ENCODE results near the gene YPEL2. TPM values are rescaled to one million over a fixed set of nuclear protein-coding genes. Genes with fewer than 3 reads are reported as not detected.
A peak's percentile ranks its signal among the peaks of the same experiment; 100 is the strongest.

The YPEL2 gene
- total and polyA plus RNA-seq, 2 donors (not counting 1 experiment from before 2014, with no cell fraction given) = 4.8 to 7.8 TPM

DNA sequence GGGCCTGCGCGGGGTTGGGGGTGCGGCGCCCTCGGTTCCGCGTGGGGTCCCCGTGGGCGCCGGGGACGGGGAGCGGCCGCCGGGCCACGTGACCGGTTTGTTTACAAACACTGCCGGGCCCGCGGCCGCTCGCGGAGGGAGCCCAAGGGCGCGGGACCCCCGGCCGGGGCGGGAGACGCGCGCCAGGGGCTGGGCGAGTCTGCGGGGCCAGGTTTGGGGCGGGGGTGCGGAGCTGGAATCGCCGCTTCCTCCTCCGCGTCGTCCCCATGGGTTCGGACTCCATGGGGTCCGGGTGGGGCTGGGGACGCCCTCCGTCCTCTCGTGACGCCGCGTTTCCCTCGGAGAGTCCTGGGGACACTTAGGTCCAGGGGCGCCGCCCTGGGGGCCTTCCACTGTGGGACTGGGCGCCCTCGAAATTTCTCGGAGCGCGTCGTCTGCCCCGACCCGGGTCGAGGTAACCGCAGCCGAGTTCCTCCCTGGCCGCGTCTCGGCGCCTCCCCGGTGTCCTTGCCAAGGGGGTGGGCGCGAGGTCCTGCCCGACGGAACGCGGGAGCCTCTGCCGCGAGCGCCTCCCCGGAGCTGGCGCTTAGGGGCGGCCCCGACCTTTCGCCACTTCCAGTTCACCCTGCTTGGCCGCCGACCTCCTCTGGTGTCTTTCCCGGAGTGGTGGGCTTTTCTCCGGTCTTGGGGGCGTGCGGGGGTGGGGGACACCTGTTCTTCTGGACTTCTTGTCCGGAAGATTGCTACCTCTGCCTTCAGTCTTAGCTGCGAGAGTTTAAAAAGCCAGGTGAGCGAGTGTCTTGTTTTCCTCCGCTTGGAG is 684 bp downstream of the YPEL2 start:
- Histone ChIP-seq H3K79me2 (ENCODE audit: control insufficient read depth, insufficient read depth, low read length) (no peaks in the 10 kb centered on the region), H3K4me3 (replicated peaks in 1 of 4; ENCODE audit: control extremely low read depth in 1 of 4, insufficient read depth in 1 of 4, low read depth in 3 of 4, low read length in 4 of 4) (peak overlapping the region; percentile 55 to 85 (median 62)), H3K9me3 (ENCODE audit: control insufficient read depth, insufficient read depth, low read depth, low read length) (no peaks in the 10 kb centered on the region), H3K36me3 (ENCODE audit: control insufficient read depth, insufficient read depth, low read length) (no peaks in the 10 kb centered on the region), H3K9ac (ENCODE audit: insufficient read depth, low read length) (peak overlapping the region; percentile 60), H3K27me3 (ENCODE audit: control insufficient read depth, insufficient read depth, low read length) (peaks cover 9% of the 10 kb centered on the region), H3K4me1 (ENCODE audit: control insufficient read depth, extremely low read depth, insufficient read depth, low read length) (peaks cover 6% of the 10 kb centered on the region), H3K27ac (ENCODE audit: insufficient read depth, low read length) (no peak overlapping the region), H2AFZ (ENCODE audit: low read length) (peak overlapping the region; percentile 45), H4K20me1 (ENCODE audit: control insufficient read depth, extremely low read depth, insufficient read depth, low read length) (no peaks in the 10 kb centered on the region), H3K4me2 (ENCODE audit: extremely low read depth, insufficient read depth, low read length) (peak overlapping the region; percentile 76)
- no peak for DNase-seq (ENCODE audit: low read depth in 2 of 2)
- TF ChIP-seq, protein P1, sequence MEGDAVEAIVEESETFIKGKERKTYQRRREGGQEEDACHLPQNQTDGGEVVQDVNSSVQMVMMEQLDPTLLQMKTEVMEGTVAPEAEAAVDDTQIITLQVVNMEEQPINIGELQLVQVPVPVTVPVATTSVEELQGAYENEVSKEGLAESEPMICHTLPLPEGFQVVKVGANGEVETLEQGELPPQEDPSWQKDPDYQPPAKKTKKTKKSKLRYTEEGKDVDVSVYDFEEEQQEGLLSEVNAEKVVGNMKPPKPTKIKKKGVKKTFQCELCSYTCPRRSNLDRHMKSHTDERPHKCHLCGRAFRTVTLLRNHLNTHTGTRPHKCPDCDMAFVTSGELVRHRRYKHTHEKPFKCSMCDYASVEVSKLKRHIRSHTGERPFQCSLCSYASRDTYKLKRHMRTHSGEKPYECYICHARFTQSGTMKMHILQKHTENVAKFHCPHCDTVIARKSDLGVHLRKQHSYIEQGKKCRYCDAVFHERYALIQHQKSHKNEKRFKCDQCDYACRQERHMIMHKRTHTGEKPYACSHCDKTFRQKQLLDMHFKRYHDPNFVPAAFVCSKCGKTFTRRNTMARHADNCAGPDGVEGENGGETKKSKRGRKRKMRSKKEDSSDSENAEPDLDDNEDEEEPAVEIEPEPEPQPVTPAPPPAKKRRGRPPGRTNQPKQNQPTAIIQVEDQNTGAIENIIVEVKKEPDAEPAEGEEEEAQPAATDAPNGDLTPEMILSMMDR (conservative IDR thresholded peaks at IDR 0.05 in 1 of 2, IDR thresholded peaks at IDR 0.05 in 1 of 2; ENCODE audit: low read depth in 1 of 2, low read length in 2 of 2) = no peak
- peak; percentile 24 for TF ChIP-seq EZH2 (IDR thresholded peaks at IDR 0.05; ENCODE audit: low read length, missing control alignments)

DNA sequence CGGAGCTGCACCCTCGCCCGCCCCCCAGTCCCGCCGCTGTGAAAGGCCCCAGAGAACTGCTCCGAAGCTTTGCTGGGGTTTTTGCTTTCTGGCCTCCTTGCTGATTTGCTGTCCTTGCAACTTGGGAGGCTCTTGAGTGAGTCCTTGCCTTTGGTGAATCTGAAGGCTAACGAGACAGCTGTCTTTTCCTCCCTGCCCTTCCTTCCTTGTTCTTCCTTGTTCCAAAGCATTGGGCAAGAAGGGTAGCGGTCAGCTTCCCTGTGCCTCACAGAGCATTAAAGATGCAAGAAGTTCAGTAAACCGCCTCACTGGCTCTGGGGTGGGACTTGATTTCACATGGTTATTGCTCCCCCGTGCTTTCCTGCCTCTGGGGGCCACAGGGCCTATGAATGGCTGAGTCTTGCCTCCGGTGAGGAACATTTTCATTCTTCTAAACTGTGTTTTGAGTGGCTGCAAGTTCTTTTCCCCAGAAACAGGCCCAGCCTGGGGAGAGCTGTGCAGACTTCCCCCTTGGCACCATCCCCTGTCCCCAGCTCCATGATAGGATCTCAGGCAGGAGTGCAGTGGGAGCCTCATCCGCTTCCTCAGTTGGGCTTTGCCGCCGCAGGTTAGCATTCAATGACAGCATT is 1.4 kb downstream of the YPEL2 start:
- Histone ChIP-seq H3K79me2 (ENCODE audit: control insufficient read depth, insufficient read depth, low read length) (no peaks in the 10 kb centered on the region), H4K20me1 (ENCODE audit: control insufficient read depth, extremely low read depth, insufficient read depth, low read length) (no peaks in the 10 kb centered on the region), H2AFZ (ENCODE audit: low read length) (peak overlapping the region; percentile 35), H3K9ac (ENCODE audit: insufficient read depth, low read length) (peak overlapping the region; percentile 60), H3K36me3 (ENCODE audit: control insufficient read depth, insufficient read depth, low read length) (no peaks in the 10 kb centered on the region), H3K27ac (ENCODE audit: insufficient read depth, low read length) (no peak overlapping the region), H3K4me3 (replicated peaks in 1 of 4; ENCODE audit: control extremely low read depth in 1 of 4, insufficient read depth in 1 of 4, low read depth in 3 of 4, low read length in 4 of 4) (peak overlapping the region; percentile 55 to 85 (median 62)), H3K27me3 (ENCODE audit: control insufficient read depth, insufficient read depth, low read length) (peaks cover 9% of the 10 kb centered on the region), H3K4me1 (ENCODE audit: control insufficient read depth, extremely low read depth, insufficient read depth, low read length) (peaks cover 6% of the 10 kb centered on the region), H3K4me2 (ENCODE audit: extremely low read depth, insufficient read depth, low read length) (peak overlapping the region; percentile 76), H3K9me3 (ENCODE audit: control insufficient read depth, insufficient read depth, low read depth, low read length) (no peaks in the 10 kb centered on the region)
- peak; percentile 49 for TF ChIP-seq EZH2 (IDR thresholded peaks at IDR 0.05; ENCODE audit: low read length, missing control alignments)
- TF ChIP-seq, protein P1 (conservative IDR thresholded peaks at IDR 0.05 in 1 of 2, IDR thresholded peaks at IDR 0.05 in 1 of 2; ENCODE audit: low read depth in 1 of 2, low read length in 2 of 2) = no peak
- peak in 1 of 2 donors; percentile 47 for DNase-seq (ENCODE audit: low read depth in 2 of 2)

DNA sequence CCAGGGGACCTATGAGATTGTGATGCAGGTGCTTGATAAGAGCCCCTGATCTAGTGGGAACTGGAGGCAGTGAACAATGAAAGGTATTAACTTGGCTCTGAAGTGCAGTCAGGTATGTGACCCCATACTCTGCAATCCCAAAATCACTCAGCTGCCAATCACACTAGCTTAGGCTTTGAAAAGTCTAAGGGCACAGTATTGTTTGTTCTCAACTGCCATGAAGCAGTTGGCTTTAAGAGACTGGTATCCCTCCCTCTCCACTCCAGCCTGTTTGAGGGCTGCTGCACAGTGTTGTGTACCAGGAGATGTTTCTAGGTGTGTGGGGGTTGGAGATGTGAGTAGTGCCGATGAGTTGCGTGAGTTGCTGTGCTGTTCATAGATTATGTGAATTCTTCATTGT is 2.4 kb downstream of the YPEL2 start:
- Histone ChIP-seq H3K4me2 (ENCODE audit: extremely low read depth, insufficient read depth, low read length) (no peak overlapping the region), H3K36me3 (ENCODE audit: control insufficient read depth, insufficient read depth, low read length) (no peaks in the 10 kb centered on the region), H3K27ac (ENCODE audit: insufficient read depth, low read length) (no peak overlapping the region)

More for the DNA sequence above, 2.4 kb downstream of the YPEL2 start:
- DNase-seq (ENCODE audit: low read depth in 2 of 2) = no peak
- TF ChIP-seq, protein P1 (conservative IDR thresholded peaks at IDR 0.05 in 1 of 2, IDR thresholded peaks at IDR 0.05 in 1 of 2; ENCODE audit: low read depth in 1 of 2, low read length in 2 of 2) = no peak
- TF ChIP-seq EZH2 (IDR thresholded peaks at IDR 0.05; ENCODE audit: low read length, missing control alignments) = no peak
- Histone ChIP-seq H3K9me3 (ENCODE audit: control insufficient read depth, insufficient read depth, low read depth, low read length) (no peaks in the 10 kb centered on the region), H3K79me2 (ENCODE audit: control insufficient read depth, insufficient read depth, low read length) (no peaks in the 10 kb centered on the region), H3K4me1 (ENCODE audit: control insufficient read depth, extremely low read depth, insufficient read depth, low read length) (peaks cover 6% of the 10 kb centered on the region), H2AFZ (ENCODE audit: low read length) (no peak overlapping the region), H4K20me1 (ENCODE audit: control insufficient read depth, extremely low read depth, insufficient read depth, low read length) (no peaks in the 10 kb centered on the region), H3K27me3 (ENCODE audit: control insufficient read depth, insufficient read depth, low read length) (peaks cover 11% of the 10 kb centered on the region), H3K4me3 (replicated peaks in 1 of 4; ENCODE audit: control extremely low read depth in 1 of 4, insufficient read depth in 1 of 4, low read depth in 3 of 4, low read length in 4 of 4) (no peak overlapping the region), H3K9ac (ENCODE audit: insufficient read depth, low read length) (no peak overlapping the region)
